IMR-90 (cell line): ENCODE data around the gene PFDN6. TPM values are rescaled to one million over a fixed set of nuclear protein-coding genes. Genes with fewer than 3 reads are reported as not detected.

Source experiments
- ATAC-seq: fragments of 200-7000 bp; cut with Tn5 transposase; 2 replicates; pipeline ENCODE4 v1.9.1; 2020; ENCODE audit warnings: low read depth, mild to moderate bottlenecking, moderate library complexity
- BruUV-seq: library from RNA; stranded (reverse); fragments of 400-500 nt; replicated peaks from 2 replicates; lab custom pipeline; 2021; lab: Mats Ljungman, UMichigan
- CTCF ChIA-PET: fragments of 300-600 bp; formaldehyde crosslinking; extraction: SDS; loops from one replicate; lab custom pipeline; 2021; ENCODE audit warnings: antibody characterized with exemption; lab: Yijun Ruan, JAX
- POLR2A ChIA-PET: fragments of 300-600 bp; sonication (Branson Sonifier 250); formaldehyde crosslinking; loops from one replicate; lab custom pipeline; 2022; ENCODE audit warnings: antibody characterized with exemption; ENCODE audit not compliant: unreplicated experiment; lab: Charles Lee
- DNase-seq: peaks from one replicate; pipeline ENCODE4 v3.0.0; 2013
- H2AFZ ChIP-seq: replicated peaks from 2 replicates; pipeline ENCODE3; 2013; ENCODE audit warnings: low read length, mild to moderate bottlenecking; ENCODE audit not compliant: poor library complexity
- H2AK5ac ChIP-seq: 2 replicates; pipeline ENCODE4 v1.6.1; 2013; ENCODE audit warnings: low read depth, low read length, inconsistent platforms
- H2AK9ac ChIP-seq: replicated peaks from 2 replicates; pipeline ENCODE3; 2013; ENCODE audit warnings: mild to moderate bottlenecking, low read depth, low read length, moderate library complexity; ENCODE audit not compliant: poor library complexity
- H2BK120ac ChIP-seq: 2 replicates; pipeline ENCODE4 v1.6.1; 2013; ENCODE audit warnings: low read depth, low read length, inconsistent platforms
- H2BK15ac ChIP-seq: 3 replicates; pipeline ENCODE4 v1.6.1; 2013; ENCODE audit warnings: low read depth, low read length, inconsistent platforms
- H2BK20ac ChIP-seq: 2 replicates; pipeline ENCODE4 v1.6.1; 2013; ENCODE audit warnings: low read depth, mild to moderate bottlenecking, inconsistent platforms, low read length, moderate library complexity
- H2BK5ac ChIP-seq: 2 replicates; pipeline ENCODE4 v1.6.1; 2013; ENCODE audit warnings: mild to moderate bottlenecking, low read depth, low read length, inconsistent platforms; ENCODE audit not compliant: poor library complexity, severe bottlenecking
- H3K14ac ChIP-seq: replicated peaks from 2 replicates; pipeline ENCODE4 v1.6.1; 2013; ENCODE audit warnings: low read depth, low read length, inconsistent platforms
- H3K18ac ChIP-seq: 2 replicates; pipeline ENCODE4 v1.6.1; 2013; ENCODE audit warnings: low read depth, low read length, control low read depth
- H3K23ac ChIP-seq: 2 replicates; pipeline ENCODE4 v1.6.1; 2013; ENCODE audit warnings: low read depth, low read length, inconsistent platforms
- H3K27ac ChIP-seq: 2 replicates; pipeline ENCODE4 v1.5.1; 2013; ENCODE audit warnings: mild to moderate bottlenecking, control low read depth, low read length; ENCODE audit not compliant: insufficient read depth
- H3K27me3 ChIP-seq: 2 replicates; pipeline ENCODE4 v1.6.1; 2013; ENCODE audit warnings: low read length; ENCODE audit not compliant: control insufficient read depth, insufficient read depth
- H3K36me3 ChIP-seq: 2 replicates; pipeline ENCODE4 v1.6.1; 2013; ENCODE audit warnings: low read length, mixed read lengths; ENCODE audit not compliant: control insufficient read depth, insufficient read depth
- H3K4ac ChIP-seq: 2 replicates; pipeline ENCODE4 v1.6.1; 2013; ENCODE audit warnings: low read depth, low read length, inconsistent platforms
- H3K4me1 ChIP-seq: 2 replicates; pipeline ENCODE4 v1.6.1; 2013; ENCODE audit warnings: low read length, mixed read lengths; ENCODE audit not compliant: control insufficient read depth, insufficient read depth
- H3K4me2 ChIP-seq: 2 replicates; pipeline ENCODE4 v1.6.1; 2013; ENCODE audit warnings: low read depth, mild to moderate bottlenecking, control low read depth, low read length, moderate library complexity
- H3K4me3 ChIP-seq: 2 replicates; pipeline ENCODE4 v1.5.1; 2013; ENCODE audit warnings: low read depth, mild to moderate bottlenecking, control low read depth, low read length, moderate library complexity; ENCODE audit not compliant: insufficient read depth
- H3K56ac ChIP-seq: 2 replicates; pipeline ENCODE4 v1.6.1; 2013; ENCODE audit warnings: low read length, inconsistent platforms; ENCODE audit not compliant: insufficient read depth; ENCODE audit errors: extremely low read depth
- H3K79me1 ChIP-seq, 2 experiments: 2 replicates each; pipeline ENCODE4 v1.6.1; 2013; ENCODE audit warnings: low read length in 2 of 2, inconsistent platforms in 1 of 2, low read depth in 1 of 2
- H3K9ac ChIP-seq: 2 replicates; pipeline ENCODE4 v1.6.1; 2013; ENCODE audit warnings: low read depth, low read length, control low read depth
- H3K9me1 ChIP-seq: 2 replicates; pipeline ENCODE4 v1.6.1; 2013; ENCODE audit warnings: low read length, inconsistent platforms; ENCODE audit not compliant: insufficient read depth
- H3K9me3 ChIP-seq: 2 replicates; pipeline ENCODE4 v1.6.1; 2013; ENCODE audit warnings: low read length; ENCODE audit not compliant: control insufficient read depth, insufficient read depth
- H4K20me1 ChIP-seq: 2 replicates; pipeline ENCODE4 v1.6.1; 2013; ENCODE audit warnings: low read length, inconsistent platforms; ENCODE audit not compliant: insufficient read depth
- H4K5ac ChIP-seq: 2 replicates; pipeline ENCODE4 v1.6.1; 2013; ENCODE audit warnings: mild to moderate bottlenecking, low read depth, low read length, control low read depth
- H4K8ac ChIP-seq, 2 experiments: 2 replicates each; pipeline ENCODE4 v1.6.1; 2013; ENCODE audit warnings: low read depth in 2 of 2, low read length in 2 of 2, control low read depth in 1 of 2, inconsistent platforms in 1 of 2
- H4K91ac ChIP-seq: 2 replicates; pipeline ENCODE4 v1.6.1; 2013; ENCODE audit warnings: low read depth, low read length, inconsistent platforms; ENCODE audit not compliant: insufficient read depth
- BHLHE40 ChIP-seq: fragments of 150-350 bp; IDR thresholded peaks from 2 replicates; pipeline ENCODE4 v1.6.1; 2016; ENCODE audit warnings: mild to moderate bottlenecking, low read depth, low read length
- CEBPB ChIP-seq: IDR thresholded peaks from 2 replicates; pipeline ENCODE4 v1.6.1; 2012; ENCODE audit warnings: low read depth, low read length, improper control_type of control experiment
- CHD1 ChIP-seq: IDR thresholded peaks from 2 replicates; pipeline ENCODE4 v1.6.1; 2012; ENCODE audit warnings: low read depth, low read length, improper control_type of control experiment
- FOS ChIP-seq: fragments of 150-350 bp; IDR thresholded peaks from 2 replicates; pipeline ENCODE4 v1.6.1; 2016; ENCODE audit warnings: low read depth, low read length
- MAFK ChIP-seq: IDR thresholded peaks from 2 replicates; pipeline ENCODE4 v1.6.1; 2012; ENCODE audit warnings: low read depth, low read length, improper control_type of control experiment
- MAZ ChIP-seq: IDR thresholded peaks from 2 replicates; pipeline ENCODE4 v1.6.1; 2012; ENCODE audit warnings: low read depth, mild to moderate bottlenecking, low read length, improper control_type of control experiment, moderate library complexity, borderline replicate concordance
- MXI1 ChIP-seq: IDR thresholded peaks from 2 replicates; pipeline ENCODE4 v1.6.1; 2012; ENCODE audit warnings: low read depth, mild to moderate bottlenecking, low read length, moderate library complexity, borderline replicate concordance
- NFE2L2 ChIP-seq: fragments of 150-350 bp; IDR thresholded peaks from 2 replicates; pipeline ENCODE4 v1.6.1; 2016; ENCODE audit warnings: low read depth, mild to moderate bottlenecking, low read length
- POLR2A ChIP-seq: IDR thresholded peaks from 2 replicates; pipeline ENCODE4 v1.6.1; 2012; ENCODE audit warnings: mild to moderate bottlenecking, low read depth, low read length
- RAD21 ChIP-seq: IDR thresholded peaks from 2 replicates; pipeline ENCODE4 v1.6.1; 2012; ENCODE audit warnings: low read length, improper control_type of control experiment
- RCOR1 ChIP-seq: IDR thresholded peaks from 2 replicates; pipeline ENCODE4 v1.6.1; 2012; ENCODE audit warnings: mild to moderate bottlenecking, low read length, improper control_type of control experiment; ENCODE audit not compliant: insufficient replicate concordance
- RFX5 ChIP-seq: IDR thresholded peaks from 2 replicates; pipeline ENCODE4 v1.8.0; 2012; ENCODE audit warnings: low read depth, mild to moderate bottlenecking, low read length, moderate library complexity
- SMC3 ChIP-seq: fragments of 150-350 bp; IDR thresholded peaks from 2 replicates; pipeline ENCODE4 v1.6.1; 2016; ENCODE audit warnings: low read depth, mild to moderate bottlenecking, antibody characterized with exemption, low read length, moderate library complexity
- USF2 ChIP-seq: fragments of 150-350 bp; IDR thresholded peaks from 2 replicates; pipeline ENCODE4 v1.6.1; 2017; ENCODE audit warnings: mild to moderate bottlenecking, antibody characterized with exemption, low read length, low read depth
- WGBS, 2 experiments: methylation state at CpG; one replicate each; pipeline versions ENCODE4 v1.1.5 to v1.1.7; 2013; ENCODE audit warnings: missing lambda C conversion rate in 2 of 2; ENCODE audit not compliant: insufficient read length in 1 of 2; ENCODE audit errors: extremely low coverage in 2 of 2; 5-methylcytosine and 5-hydroxymethylcytosine counted together
- dilution Hi-C: fragments of 300-500 bp; cut with HindIII; formaldehyde crosslinking; loops from one replicate; pipeline ENCODE4 v1.14.3; 2018; ENCODE audit warnings: low sequenced_read_pairs; ENCODE audit not compliant: unreplicated experiment
- in situ Hi-C: fragments of 300-500 bp; cut with MboI; formaldehyde crosslinking; loops from 3 replicates; pipeline ENCODE4 v1.14.3; 2019; ENCODE audit warnings: low sequenced_read_pairs, inconsistent platforms, mixed read lengths
- intact Hi-C: fragments of 100-400 bp; cut with micrococcal nuclease; formaldehyde crosslinking; loops from 2 replicates; pipeline ENCODE4 v1.10.0; 2022
- polyA plus RNA-seq, 3 experiments: library from polyadenylated mRNA; depleted of rRNA; stranded (reverse); fragments of >200 nt; gene quantifications; 2 replicates each; pipeline ENCODE4 v1.2.3, GENCODE V29; 2012; ENCODE audit warnings: low replicate concordance in 1 of 3
- total RNA-seq: library from RNA; depleted of rRNA; stranded (reverse); fragments of >200 nt; gene quantifications from 2 replicates; pipeline ENCODE4 v1.2.3, GENCODE V29; 2012

Gene PFDN6
- total and polyA plus RNA-seq, 2 of the 4 experiments (the other 2 are of a cell fraction) = 24.4 to 92.1 TPM

DNA sequence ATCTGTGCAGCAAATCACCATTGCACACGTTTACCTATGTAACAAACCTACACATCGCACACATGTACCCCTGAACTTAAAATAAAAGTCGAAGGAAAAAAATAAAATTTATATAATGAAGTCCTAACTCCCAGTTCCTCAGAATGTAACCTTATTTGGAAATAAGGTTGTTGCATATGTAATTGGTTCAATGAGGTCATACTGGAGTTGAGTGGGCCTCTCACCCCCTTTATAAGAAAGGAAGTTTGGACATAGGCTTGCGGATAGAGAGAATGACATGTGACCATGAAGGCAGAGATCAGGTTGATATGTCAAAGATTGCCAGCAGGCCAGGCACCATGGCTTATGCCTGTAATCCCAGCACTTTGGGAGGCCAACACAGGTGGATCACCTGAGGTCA lies 44.3 kb downstream of the PFDN6 start:
- Histone ChIP-seq H4K91ac (no peak overlapping the region), H2AK5ac (no peak overlapping the region), H3K27me3 (peaks cover 6% of the 10 kb centered on the region), H3K4me3 (no peak overlapping the region), H3K9me3 (no peaks in the 10 kb centered on the region), H3K36me3 (no peaks in the 10 kb centered on the region), H4K8ac (no peak overlapping the region), H3K9ac (no peak overlapping the region), H3K4me1 (no peaks in the 10 kb centered on the region), H2AK9ac (no peak overlapping the region), H3K79me1 (no peaks in the 10 kb centered on the region), H2BK20ac (no peak overlapping the region), H4K5ac (no peak overlapping the region), H4K20me1 (no peaks in the 10 kb centered on the region), H2BK120ac (no peak overlapping the region), H3K14ac (no peak overlapping the region), H3K4me2 (no peak overlapping the region), H2BK15ac (no peak overlapping the region), H3K27ac (no peak overlapping the region), H2BK5ac (no peak overlapping the region), H3K18ac (no peak overlapping the region), H3K56ac (no peak overlapping the region), H2AFZ (no peak overlapping the region), H3K23ac (no peak overlapping the region), H3K9me1 (no peaks in the 10 kb centered on the region), H3K4ac (no peak overlapping the region)
- in situ Hi-C loops (no loop called here), intact Hi-C loops (no loop called here), dilution Hi-C loops (no loop called here)
- no peak for TF ChIP-seq RAD21
- no peak for TF ChIP-seq SMC3
- TF ChIP-seq FOS = no peak
- no peak for TF ChIP-seq RCOR1
- TF ChIP-seq MAFK = no peak
- TF ChIP-seq CEBPB = no peak
- TF ChIP-seq MXI1 = no peak
- TF ChIP-seq RFX5 = no peak
- no peak for TF ChIP-seq POLR2A
- TF ChIP-seq USF2 = no peak
- no peak for TF ChIP-seq CHD1
- no peak for TF ChIP-seq MAZ
- no peak for TF ChIP-seq BHLHE40
- TF ChIP-seq NFE2L2 = no peak
- DNase-seq = no peak
- CTCF ChIA-PET = no interaction called here
- no TSS peak for BruUV-seq
- no peak for ATAC-seq
- WGBS, 2 experiments = no CpG with 5 or more reads among the region's 4 CpGs
- POLR2A ChIA-PET = no interaction called here
